Measurements from ENCODE around the gene TCEAL3.
"Not testable (repeated sequence)": the region's sequence is repeated elsewhere in the genome, so short reads cannot be mapped to it uniquely, and the experiment has no call there.

The TCEAL3 gene, protein sequence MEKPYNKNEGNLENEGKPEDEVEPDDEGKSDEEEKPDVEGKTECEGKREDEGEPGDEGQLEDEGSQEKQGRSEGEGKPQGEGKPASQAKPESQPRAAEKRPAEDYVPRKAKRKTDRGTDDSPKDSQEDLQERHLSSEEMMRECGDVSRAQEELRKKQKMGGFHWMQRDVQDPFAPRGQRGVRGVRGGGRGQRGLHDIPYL

DNA sequence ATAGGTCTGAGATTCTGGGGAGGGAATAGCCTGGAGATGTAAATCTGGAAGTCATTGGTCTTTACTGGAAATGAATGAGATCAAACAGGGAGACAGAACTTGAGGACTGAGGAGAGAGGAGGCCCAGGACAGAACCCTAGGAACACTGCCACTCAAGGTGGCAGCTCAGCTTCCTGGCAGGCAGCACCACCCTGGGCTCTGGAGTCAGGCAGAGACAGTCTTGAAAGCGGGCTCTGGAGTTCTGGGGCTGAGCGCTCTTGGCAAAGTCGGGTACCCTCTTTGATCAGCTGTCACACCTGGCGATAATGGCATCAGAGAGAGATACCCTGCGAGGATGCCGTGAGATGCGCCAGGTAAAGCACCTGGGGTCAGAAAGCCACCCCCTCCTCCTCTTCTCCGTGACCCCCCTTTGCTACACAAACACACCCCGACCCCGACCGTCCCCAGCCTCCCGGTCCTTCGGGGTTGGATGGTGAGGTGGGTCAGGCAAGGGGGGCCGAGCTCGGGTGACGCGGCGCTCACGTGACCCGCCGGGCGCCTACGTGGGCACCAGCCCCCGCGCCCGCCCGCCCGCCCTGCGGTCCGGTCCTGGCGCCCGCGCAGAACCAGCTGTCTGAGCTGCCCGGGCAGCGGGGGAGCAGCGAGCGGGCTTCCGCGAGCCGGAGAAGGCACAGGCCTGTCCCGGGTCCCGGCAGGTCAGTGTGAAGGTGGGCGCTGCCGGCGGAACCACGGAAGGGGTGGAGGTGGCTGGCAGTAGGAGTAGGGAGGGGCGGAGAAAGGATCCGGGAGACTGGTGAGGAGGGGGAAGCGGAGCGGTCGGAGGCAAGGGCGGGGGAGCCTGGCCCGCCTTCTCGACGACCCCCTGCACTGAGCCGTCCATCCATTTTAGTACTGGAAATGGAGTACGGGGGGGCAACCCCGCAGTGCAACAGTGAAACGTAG lies at the start of gene TCEAL3:
Gene TCEAL3 (plus strand): TSS at position 600 of the 942 bp plus-strand sequence. CDS start 1,102 bp downstream, outside the sequence.
- DNase-seq, result peak; percentile 59

- no peak for DNase-seq
Observed at GRCh38 chrX:103560256-103560655, 47.5 kb upstream of the TCEAL3 start.

GRCh38 chrX:103562801-103563200 lies 45.0 kb upstream of the TCEAL3 start:
- no peak for DNase-seq

DNA sequence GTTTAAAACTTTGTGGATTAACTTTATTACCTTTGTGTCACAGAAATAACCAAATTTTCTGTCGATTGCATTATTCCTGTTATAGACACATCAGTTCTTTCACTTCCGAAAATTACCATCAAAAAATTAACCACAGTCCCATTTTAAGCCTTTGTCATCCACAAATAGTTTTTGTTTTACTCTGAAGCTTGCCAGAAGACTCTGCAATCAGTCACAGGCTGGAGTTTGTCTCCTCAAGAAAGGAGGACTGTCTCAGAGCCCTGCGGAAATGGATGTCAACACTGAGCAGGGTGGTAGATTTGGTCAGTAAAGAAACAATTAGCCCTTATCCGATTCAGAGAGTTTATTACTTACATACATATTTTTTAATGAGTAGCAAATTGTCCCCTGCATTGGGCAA lies 42.6 kb upstream of the TCEAL3 start:
- DNase-seq, result no peak

GRCh38 chrX:103565752-103566151 lies 42.0 kb upstream of the TCEAL3 start:
- no peak for DNase-seq

DNA sequence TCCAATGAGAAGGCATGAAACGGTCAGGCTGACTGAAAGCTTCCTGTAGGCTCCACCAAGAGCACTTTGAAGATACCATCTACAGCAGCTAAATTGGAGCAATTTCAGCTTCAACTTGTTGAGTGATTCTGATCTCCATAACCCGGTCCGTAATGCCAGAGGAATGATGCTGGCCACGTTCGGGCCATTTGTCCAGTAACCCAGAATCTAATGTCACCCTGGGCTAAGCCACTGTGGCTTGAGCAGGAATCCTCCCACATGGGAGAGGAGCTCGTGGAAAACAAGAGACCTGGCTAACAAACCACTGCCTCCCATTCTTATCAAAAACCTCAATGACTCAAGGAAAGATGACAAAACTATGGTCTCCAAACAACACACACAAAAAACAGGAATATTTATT lies 36.6 kb upstream of the TCEAL3 start:
- DNase-seq, result no peak

DNA sequence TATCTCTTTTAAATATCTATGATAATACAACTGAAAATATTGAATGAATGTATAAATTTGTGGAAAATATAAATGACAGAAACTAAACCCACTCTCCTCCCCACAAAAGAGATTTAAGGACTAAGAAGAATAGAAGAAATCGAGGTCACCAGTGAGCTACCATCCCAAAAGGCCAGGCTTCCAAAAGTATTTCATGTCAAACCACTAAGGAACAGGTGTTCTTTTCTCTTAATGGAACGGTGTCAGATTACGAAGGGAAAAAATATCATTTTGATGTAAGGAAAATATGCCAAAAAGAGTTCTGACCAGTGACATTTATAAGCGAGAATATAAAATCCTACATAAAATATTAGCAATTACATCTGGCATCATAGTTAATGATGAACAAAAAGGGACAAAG lies 36.0 kb upstream of the TCEAL3 start:
- DNase-seq, result no peak

- no peak for DNase-seq
Observed at GRCh38 chrX:103573202-103573601, 34.6 kb upstream of the TCEAL3 start.

GRCh38 chrX:103584596-103584995 lies 23.2 kb upstream of the TCEAL3 start:
- peak; percentile 42 for DNase-seq

DNA sequence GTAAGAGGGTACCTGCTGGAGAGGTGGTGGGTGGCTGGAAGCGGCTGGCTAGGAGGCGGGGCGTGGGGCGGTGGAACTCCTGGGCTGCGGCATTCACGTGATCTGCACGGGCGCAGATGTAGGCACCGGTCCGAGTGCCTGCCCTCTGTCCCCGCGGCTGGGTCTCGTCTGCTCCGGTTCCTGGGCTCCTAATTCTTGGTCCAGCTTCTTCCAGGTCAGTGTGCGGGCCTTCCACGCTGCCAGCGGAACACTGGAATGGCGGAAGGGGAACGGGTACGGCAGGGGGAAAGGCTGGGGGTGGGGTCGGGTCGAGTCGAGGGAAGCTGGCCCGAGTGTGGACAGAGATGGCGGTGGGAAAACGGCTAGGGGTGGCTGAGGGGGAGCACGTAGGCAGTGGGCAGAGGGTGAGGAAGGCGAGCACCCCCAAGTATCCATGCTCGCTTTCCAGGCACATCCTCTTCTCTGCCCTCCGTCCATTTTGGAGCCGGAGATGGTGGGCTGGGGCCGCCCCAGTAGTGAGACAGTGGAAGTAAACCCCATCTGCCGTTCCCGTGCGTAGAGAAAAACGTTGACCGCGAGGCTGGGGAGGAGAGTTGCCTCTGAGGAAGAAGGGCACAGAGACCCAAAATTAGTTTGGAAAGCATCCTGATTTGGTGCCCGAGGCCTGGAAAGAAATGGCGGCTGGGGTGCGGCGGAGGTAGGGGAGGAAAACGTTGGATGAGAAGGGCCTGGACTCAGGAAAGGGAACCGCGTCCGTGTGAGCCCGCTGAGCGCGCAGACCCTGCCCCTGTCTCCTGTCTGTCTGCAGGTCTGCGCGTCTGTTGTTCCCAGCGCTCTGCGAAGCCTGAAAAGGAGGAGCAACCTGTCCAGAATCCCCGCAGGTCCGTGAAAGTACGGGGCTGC lies 22.1 kb upstream of the TCEAL3 start, which contains the start of gene TCEAL4:
Gene TCEAL4 (plus strand): TSS at position 105 of the 903 bp plus-strand sequence. CDS start 1,161 bp downstream, outside the sequence.
- DNase-seq, result peak; percentile 59

- DNase-seq, result no peak
Observed at GRCh38 chrX:103586314-103586646, 21.5 kb upstream of the TCEAL3 start.

GRCh38 chrX:103586659-103587058 lies 21.1 kb upstream of the TCEAL3 start:
- DNase-seq, result no peak

DNA sequence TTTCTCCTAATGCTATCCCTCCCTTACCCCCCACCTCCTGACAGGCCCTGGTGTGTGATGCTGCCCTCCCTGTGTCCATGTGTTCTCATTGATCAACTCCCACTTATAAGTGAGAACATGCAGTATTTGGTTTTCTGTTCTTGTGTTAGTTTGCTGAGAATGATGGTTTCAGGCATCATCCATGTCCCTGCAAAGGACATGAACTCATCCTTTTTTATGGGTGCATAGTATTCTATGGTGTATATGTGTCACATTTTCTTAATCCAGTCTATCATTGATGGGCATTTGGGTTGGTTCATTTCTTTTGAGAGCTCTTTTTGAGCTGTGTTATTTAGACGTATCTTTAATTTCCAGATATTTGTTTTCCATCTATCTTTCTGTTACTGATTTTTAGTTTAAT lies 15.5 kb upstream of the TCEAL3 start:
- not testable (repeated sequence) for DNase-seq

- not testable (repeated sequence) for DNase-seq
Observed at GRCh38 chrX:103595202-103595601, 12.6 kb upstream of the TCEAL3 start.

- DNase-seq, result no peak
Observed at GRCh38 chrX:103608306-103608963, 672 bp downstream of the TCEAL3 start.

- DNase-seq, result no peak
Observed at GRCh38 chrX:103610282-103610681, 2.5 kb downstream of the TCEAL3 start.

GRCh38 chrX:103613362-103613890 lies 5.7 kb downstream of the TCEAL3 start:
- no peak for DNase-seq

GRCh38 chrX:103614999-103615398 lies 7.2 kb downstream of the TCEAL3 start:
- DNase-seq, result no peak

GRCh38 chrX:103615781-103616371 lies 8.1 kb downstream of the TCEAL3 start:
- DNase-seq, result no peak

- DNase-seq, result no peak
Observed at GRCh38 chrX:103616676-103617186, 9.0 kb downstream of the TCEAL3 start.

DNA sequence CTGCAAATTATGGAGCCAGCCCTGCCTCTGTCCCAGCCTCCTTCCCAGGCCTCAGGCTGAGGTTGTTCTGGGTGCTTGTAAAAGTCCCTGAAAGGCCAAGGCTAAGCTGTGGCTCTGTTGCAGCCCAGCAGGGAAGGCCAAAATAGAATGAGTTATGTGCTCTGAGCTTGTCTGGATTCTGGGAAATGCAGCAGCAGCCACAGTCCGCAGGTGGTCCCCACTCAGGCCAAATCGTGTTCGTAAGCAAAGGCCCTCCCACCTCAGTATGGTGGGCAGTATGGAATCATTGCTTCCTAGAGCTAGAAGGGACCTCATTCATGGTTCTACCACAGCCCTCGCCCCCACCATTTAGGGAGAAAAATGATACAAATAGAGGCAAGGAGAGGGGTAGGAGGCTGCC lies 16.3 kb downstream of the TCEAL3 start:
- DNase-seq, result no peak

DNA sequence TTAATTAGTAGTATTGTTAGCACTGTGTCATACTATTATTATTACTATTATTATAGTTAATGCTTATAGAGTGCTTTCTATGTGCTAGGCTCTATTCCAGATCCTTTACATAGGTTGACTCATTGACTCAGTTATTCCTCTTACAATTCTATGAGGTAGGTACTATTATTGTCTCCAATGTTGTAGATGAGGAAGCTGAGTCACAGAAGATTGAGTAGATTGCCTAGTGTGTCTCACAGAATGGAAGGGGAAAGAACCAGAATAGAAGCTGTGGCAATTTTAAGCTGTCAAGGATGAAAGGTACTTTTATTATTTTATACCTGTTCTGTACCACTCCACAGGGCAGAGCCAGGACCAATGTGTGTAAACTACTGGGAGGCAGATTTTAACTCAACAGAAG lies 19.1 kb downstream of the TCEAL3 start:
- DNase-seq, result no peak
